HCT116 (cell line): ENCODE data around the gene PRMT7. TPM values are rescaled to one million over a fixed set of nuclear protein-coding genes. Genes with fewer than 3 reads are reported as not detected.

Source experiments
- ATAC-seq: fragments of 200-7000 bp; cut with Tn5 transposase; 2 replicates; pipeline ENCODE4 v1.9.1; 2020; ENCODE audit warnings: mild to moderate bottlenecking, moderate library complexity
- BruUV-seq: library from RNA; stranded (reverse); fragments of 400-500 nt; replicated peaks from 2 replicates; lab custom pipeline; 2021; lab: Mats Ljungman, UMichigan
- CTCF ChIA-PET: fragments of 300-600 bp; sonication (Branson Sonifier 250); formaldehyde crosslinking; loops from one replicate; lab custom pipeline; 2021; ENCODE audit warnings: antibody characterized with exemption; lab: Charles Lee
- POLR2A ChIA-PET: fragments of 300-600, 350-600 bp; sonication (Branson Sonifier 250); formaldehyde crosslinking; loops from one replicate; lab custom pipeline; 2021; ENCODE audit warnings: antibody characterized with exemption; lab: Charles Lee
- RAD21 ChIA-PET, 2 experiments: fragments of 300-600 bp; sonication (Branson Sonifier 250); formaldehyde crosslinking; loops; one replicate each; lab custom pipeline; 2023; ENCODE audit warnings: low total read pairs in 2 of 2; ENCODE audit not compliant: uncharacterized antibody in 2 of 2, unreplicated experiment in 2 of 2, low non-redundant PET in 1 of 2; lab: Charles Lee
- DNase-seq: peaks from one replicate; pipeline ENCODE4 v3.0.0-alpha.2; 2010; ENCODE audit warnings: low read depth, low spot score
- H2AFZ ChIP-seq: fragments of 200-600 bp; shearing (Covaris generic), sonication (generic); 2 replicates; pipeline ENCODE4 v1.6.1; 2017; ENCODE audit warnings: low read depth, mixed run types, mixed read lengths, antibody characterized with exemption, low read length; ENCODE audit not compliant: poor library complexity, severe bottlenecking
- H3K27ac ChIP-seq: 2 replicates; pipeline ENCODE4 v1.5.1; 2012; ENCODE audit warnings: low read depth, low read length
- H3K27me3 ChIP-seq: fragments of 200-600 bp; sonication (generic); 2 replicates; pipeline ENCODE4 v1.6.1; 2016; ENCODE audit warnings: mixed run types, low read length, mixed read lengths; ENCODE audit not compliant: insufficient read depth
- H3K36me3 ChIP-seq, 2 experiments: fragments of 200-500 bp in 1 of 2; fragments of 200-600 bp in 1 of 2; sonication (Bioruptor generic) in 1 of 2; sonication (generic) in 1 of 2; 2 replicates each; pipeline versions ENCODE4 v1.5.1 to v1.6.1; 2014 to 2016; ENCODE audit warnings: low read length in 2 of 2, inconsistent platforms in 1 of 2, mixed read lengths in 1 of 2, mixed run types in 1 of 2; ENCODE audit not compliant: insufficient read depth in 2 of 2, control insufficient read depth in 1 of 2
- H3K4me1 ChIP-seq, 2 experiments: fragments of 200-600 bp in 1 of 2; sonication (generic) in 1 of 2; 2 replicates each; pipeline versions ENCODE4 v1.5.1 to v1.6.1; 2012 to 2017; ENCODE audit warnings: low read length in 2 of 2, inconsistent platforms in 1 of 2, mild to moderate bottlenecking in 1 of 2, mixed read lengths in 1 of 2, mixed run types in 1 of 2, moderate library complexity in 1 of 2; ENCODE audit not compliant: insufficient read depth in 2 of 2, control insufficient read depth in 1 of 2
- H3K4me2 ChIP-seq: fragments of 200-600 bp; sonication (generic); 2 replicates; pipeline ENCODE4 v1.6.1; 2017; ENCODE audit warnings: mixed run types, low read length, mixed read lengths
- H3K4me3 ChIP-seq, 2 experiments: fragments of 200-600 bp in 1 of 2; sonication (generic) in 1 of 2; replicated peaks in 1 of 2; 2 replicates each; pipeline ENCODE4 v1.5.1; 2011 to 2016; ENCODE audit warnings: low read length in 2 of 2, control low read depth in 1 of 2, low read depth in 1 of 2, mild to moderate bottlenecking in 1 of 2, mixed read lengths in 1 of 2, mixed run types in 1 of 2
- H3K79me2 ChIP-seq: fragments of 200-600 bp; sonication (generic); 2 replicates; pipeline ENCODE4 v1.6.1; 2017; ENCODE audit warnings: mild to moderate bottlenecking, mixed run types, low read length, moderate library complexity, mixed read lengths; ENCODE audit not compliant: insufficient read depth
- H3K9ac ChIP-seq: fragments of 200-600 bp; sonication (generic); 2 replicates; pipeline ENCODE4 v1.6.1; 2016; ENCODE audit warnings: low read length, mixed read lengths
- H3K9me2 ChIP-seq: fragments of 200-600 bp; sonication (generic), shearing (Covaris generic); 2 replicates; pipeline ENCODE4 v1.6.1; 2017; ENCODE audit warnings: mixed run types, mild to moderate bottlenecking, moderate library complexity; ENCODE audit not compliant: insufficient read depth
- H3K9me3 ChIP-seq, 2 experiments: fragments of 200-500 bp in 1 of 2; fragments of 200-600 bp in 1 of 2; sonication (Bioruptor generic) in 1 of 2; sonication (generic) in 1 of 2; 2 replicates each; pipeline ENCODE4 v1.6.1; 2014 to 2017; ENCODE audit warnings: low read length in 2 of 2, mixed read lengths in 2 of 2, inconsistent platforms in 1 of 2, low read depth in 1 of 2, mild to moderate bottlenecking in 1 of 2, mixed run types in 1 of 2, moderate library complexity in 1 of 2; ENCODE audit not compliant: control insufficient read depth in 1 of 2, insufficient read depth in 1 of 2
- H4K20me1 ChIP-seq: fragments of 200-600 bp; sonication (generic), shearing (Covaris generic); 2 replicates; pipeline ENCODE4 v1.6.1; 2017; ENCODE audit warnings: mixed run types, mild to moderate bottlenecking, moderate library complexity; ENCODE audit not compliant: insufficient read depth
- CBX3 ChIP-seq: IDR thresholded peaks from 2 replicates; pipeline ENCODE4 v1.6.1; 2012; ENCODE audit warnings: low read depth
- EGR1 ChIP-seq: IDR thresholded peaks from 2 replicates; pipeline ENCODE4 v1.6.1; 2012; ENCODE audit warnings: low read depth
- ELF1 ChIP-seq: IDR thresholded peaks from 2 replicates; pipeline ENCODE4 v1.6.1; 2012; ENCODE audit warnings: low read depth, borderline replicate concordance
- EZH2 ChIP-seq: fragments of 200-600 bp; sonication (generic); IDR thresholded peaks from 2 replicates; pipeline ENCODE4 v1.6.1; 2017; ENCODE audit warnings: antibody characterized with exemption, mixed run types
- EZH2phosphoT487 ChIP-seq: fragments of 200-600 bp; IDR thresholded peaks from 2 replicates; pipeline ENCODE4 v1.6.1; 2018; ENCODE audit warnings: antibody characterized with exemption, borderline replicate concordance
- FOSL1 ChIP-seq: IDR thresholded peaks from 2 replicates; pipeline ENCODE4 v1.6.1; 2012; ENCODE audit warnings: low read depth
- JUND ChIP-seq: IDR thresholded peaks from 2 replicates; pipeline ENCODE4 v1.6.1; 2012
- RAD21 ChIP-seq: IDR thresholded peaks from 2 replicates; pipeline ENCODE4 v1.6.1; 2012; ENCODE audit warnings: low read depth, mild to moderate bottlenecking
- SIN3A ChIP-seq: IDR thresholded peaks from 2 replicates; pipeline ENCODE4 v1.6.1; 2012; ENCODE audit warnings: low read depth
- SP1 ChIP-seq: IDR thresholded peaks from 2 replicates; pipeline ENCODE4 v1.6.1; 2012; ENCODE audit warnings: low read depth
- SRF ChIP-seq: IDR thresholded peaks from 2 replicates; pipeline ENCODE4 v1.6.1; 2012; ENCODE audit warnings: low read depth
- TCF7L2 ChIP-seq: IDR thresholded peaks from 2 replicates; pipeline ENCODE4 v1.7.0; 2011; ENCODE audit warnings: borderline replicate concordance, inconsistent platforms; ENCODE audit not compliant: insufficient read depth, insufficient read length; ENCODE audit errors: extremely low read depth
- YY1 ChIP-seq: IDR thresholded peaks from 2 replicates; pipeline ENCODE4 v1.6.1; 2011; ENCODE audit warnings: low read length, low read depth, moderate library complexity, mild to moderate bottlenecking; ENCODE audit not compliant: insufficient replicate concordance; ENCODE audit errors: extremely low read depth
- intact Hi-C: fragments of 100-400 bp; cut with micrococcal nuclease; formaldehyde crosslinking; loops from 2 replicates; pipeline ENCODE4 v1.10.0; 2022
- total RNA-seq: library from RNA; stranded (reverse); gene quantifications from one replicate; pipeline ENCODE4 v1.2.1, GENCODE V29; 2021; ENCODE audit not compliant: unreplicated experiment
- TF ChIP-seq, protein P1 (sequence below), 3 experiments: fragments of 200-600 bp in 1 of 3; sonication (generic) in 1 of 3; IDR thresholded peaks in 2 of 3; conservative IDR thresholded peaks in 1 of 3; 2 replicates each; pipeline ENCODE4 v1.5.1; 2012 to 2017; ENCODE audit warnings: low read depth in 2 of 3, low read length in 2 of 3, antibody characterized with exemption in 1 of 3, borderline replicate concordance in 1 of 3, control low read depth in 1 of 3, mild to moderate bottlenecking in 1 of 3, mixed read lengths in 1 of 3, mixed run types in 1 of 3, moderate library complexity in 1 of 3; ENCODE audit not compliant: insufficient read depth in 1 of 3

PRMT7 gene
- total RNA-seq, 1 experiment from 2014 or later = 34.4 TPM

DNA sequence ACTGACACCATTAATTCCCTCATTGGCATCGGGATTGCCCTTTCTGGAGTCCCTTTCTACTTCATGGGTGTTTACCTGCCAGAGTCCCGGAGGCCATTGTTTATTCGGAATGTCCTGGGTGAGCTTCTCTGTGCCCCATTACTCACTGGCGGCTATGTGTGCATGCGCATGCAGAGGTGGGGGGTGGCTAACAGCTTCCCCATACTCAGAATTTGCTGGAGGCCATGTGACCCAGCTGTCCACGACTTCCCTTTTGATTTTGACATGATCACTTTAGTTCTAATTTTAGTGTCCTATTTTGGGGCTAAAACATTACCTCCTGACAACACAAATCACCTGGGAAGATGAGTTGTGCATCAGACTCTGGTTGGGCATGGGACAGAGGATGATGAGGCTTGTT is 14.1 kb upstream of the PRMT7 start:
- intact Hi-C loops = no loop called here
- ChIA-PET CTCF (no interaction called here), POLR2A (no interaction called here), RAD21 (no interaction called here)
- Histone ChIP-seq H3K9me2 (no peaks in the 10 kb centered on the region), H3K27ac (no peak overlapping the region), H3K36me3 (peaks cover 24 to 63% of the 10 kb centered on the region in 2 experiments), H3K4me3 (no peak overlapping the region), H3K79me2 (peaks cover 7% of the 10 kb centered on the region; the same call in 1 of the 2 replicates), H3K9me3 (no peaks in the 10 kb centered on the region), H3K9ac (no peak overlapping the region), H3K27me3 (no peaks in the 10 kb centered on the region), H4K20me1 (no peaks in the 10 kb centered on the region), H2AFZ (no peak overlapping the region), H3K4me1 (no peaks in the 10 kb centered on the region), H3K4me2 (no peak overlapping the region)
- TF ChIP-seq YY1 = no peak
- TF ChIP-seq EGR1 = no peak
- TF ChIP-seq FOSL1 = no peak
- no peak for TF ChIP-seq CBX3
- TF ChIP-seq SP1 = no peak
- no peak for TF ChIP-seq SRF
- TF ChIP-seq EZH2phosphoT487 = no peak
- TF ChIP-seq EZH2 = no peak
- TF ChIP-seq SIN3A = no peak
- no peak for TF ChIP-seq RAD21
- no peak for TF ChIP-seq ELF1
- TF ChIP-seq, protein P1, sequence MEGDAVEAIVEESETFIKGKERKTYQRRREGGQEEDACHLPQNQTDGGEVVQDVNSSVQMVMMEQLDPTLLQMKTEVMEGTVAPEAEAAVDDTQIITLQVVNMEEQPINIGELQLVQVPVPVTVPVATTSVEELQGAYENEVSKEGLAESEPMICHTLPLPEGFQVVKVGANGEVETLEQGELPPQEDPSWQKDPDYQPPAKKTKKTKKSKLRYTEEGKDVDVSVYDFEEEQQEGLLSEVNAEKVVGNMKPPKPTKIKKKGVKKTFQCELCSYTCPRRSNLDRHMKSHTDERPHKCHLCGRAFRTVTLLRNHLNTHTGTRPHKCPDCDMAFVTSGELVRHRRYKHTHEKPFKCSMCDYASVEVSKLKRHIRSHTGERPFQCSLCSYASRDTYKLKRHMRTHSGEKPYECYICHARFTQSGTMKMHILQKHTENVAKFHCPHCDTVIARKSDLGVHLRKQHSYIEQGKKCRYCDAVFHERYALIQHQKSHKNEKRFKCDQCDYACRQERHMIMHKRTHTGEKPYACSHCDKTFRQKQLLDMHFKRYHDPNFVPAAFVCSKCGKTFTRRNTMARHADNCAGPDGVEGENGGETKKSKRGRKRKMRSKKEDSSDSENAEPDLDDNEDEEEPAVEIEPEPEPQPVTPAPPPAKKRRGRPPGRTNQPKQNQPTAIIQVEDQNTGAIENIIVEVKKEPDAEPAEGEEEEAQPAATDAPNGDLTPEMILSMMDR (IDR thresholded peaks at IDR 0.05 in 2 of 3, conservative IDR thresholded peaks at IDR 0.05 in 1 of 3; ENCODE audit: borderline replicate concordance in 1 of 3, insufficient read depth in 1 of 3, low read depth in 2 of 3, low read length in 2 of 3) = no peak
- no peak for TF ChIP-seq JUND
- no peak for TF ChIP-seq TCF7L2
- DNase-seq (no peak), ATAC-seq (no peak)
- no TSS peak for BruUV-seq
